Activated CD4-positive, alpha-beta T cell treated with anti-CD3 and anti-CD28 coated beads, Interleukin-2, amount 10 ng/mL, durations not matched to agents 7 days and 5 days (primary cell): ENCODE data around the gene PCSK4. TPM values are rescaled to one million over a fixed set of nuclear protein-coding genes. Genes with fewer than 3 reads are reported as not detected.
"Not testable (repeated sequence)": the region's sequence is repeated elsewhere in the genome, so short reads cannot be mapped to it uniquely, and the experiment has no call there.

Source experiments
- CTCF ChIA-PET: fragments of 350-600 bp; sonication (Branson Sonifier 250); formaldehyde crosslinking; loops from one replicate; lab custom pipeline; 2021; ENCODE audit warnings: antibody characterized with exemption; lab: Charles Lee
- POLR2A ChIA-PET: fragments of 350-600 bp; sonication (Branson Sonifier 250); formaldehyde crosslinking; loops from one replicate; lab custom pipeline; 2021; ENCODE audit warnings: antibody characterized with exemption; lab: Charles Lee
- DNase-seq: peaks from one replicate; pipeline ENCODE4 v3.0.0-alpha.2; 2020
- H3K27ac Mint-ChIP-seq: one replicate; pipeline ENCODE4 v1.8.0; 2021; ENCODE audit warnings: mild to moderate bottlenecking, moderate library complexity, mixed read lengths
- H3K27me3 Mint-ChIP-seq: one replicate; pipeline ENCODE4 v1.8.0; 2021; ENCODE audit warnings: mixed read lengths
- H3K36me3 Mint-ChIP-seq: one replicate; pipeline ENCODE4 v1.8.0; 2021; ENCODE audit warnings: low read depth, mixed read lengths
- H3K4me1 Mint-ChIP-seq: one replicate; pipeline ENCODE4 v1.8.0; 2021; ENCODE audit warnings: mixed read lengths
- H3K4me3 Mint-ChIP-seq: one replicate; pipeline ENCODE4 v1.8.0; 2021; ENCODE audit warnings: mild to moderate bottlenecking, moderate library complexity, mixed read lengths
- H3K9me3 Mint-ChIP-seq: one replicate; pipeline ENCODE4 v1.8.0; 2021; ENCODE audit warnings: mixed read lengths
- total RNA-seq, 2 experiments: library from RNA; stranded (reverse); gene quantifications; one replicate each; pipeline ENCODE4 v1.2.3, GENCODE V29; 2021

Gene PCSK4
- total RNA-seq, 2 experiments from 2014 or later = 3.8 to 4.4 TPM

DNA sequence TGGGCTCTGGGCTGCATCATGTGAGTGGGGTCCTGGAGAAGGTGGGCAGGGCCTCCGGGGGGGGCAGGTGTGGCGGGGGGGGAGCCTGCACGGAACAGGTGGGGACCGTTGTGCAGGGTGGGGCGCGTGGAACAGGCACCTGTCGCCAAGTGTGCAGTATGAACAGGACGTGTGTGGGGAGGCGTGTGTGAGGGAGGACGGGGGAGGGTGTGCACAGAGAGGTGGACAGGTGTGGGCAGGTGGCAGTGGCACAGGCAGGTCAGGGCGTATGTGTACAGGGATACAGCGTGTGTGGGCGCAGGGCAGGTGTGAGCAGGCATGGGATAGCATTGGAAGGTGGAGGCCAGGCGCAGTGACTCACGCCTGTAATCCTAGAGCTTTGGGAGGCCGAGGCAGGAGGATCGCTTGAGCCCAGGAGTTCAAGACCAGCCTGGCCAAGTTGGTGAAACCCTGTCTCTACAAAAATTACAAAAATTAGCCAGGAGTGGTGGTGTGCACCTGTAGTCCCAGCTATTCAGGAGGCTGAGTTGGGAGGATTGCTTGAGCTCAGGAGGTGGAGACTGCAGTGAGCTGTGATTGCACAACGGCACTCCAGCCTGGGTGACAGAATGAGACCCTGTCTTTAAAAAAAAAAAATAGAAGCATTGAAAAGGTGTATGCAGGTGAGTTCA lies 37.0 kb upstream of the PCSK4 start:
- H3K36me3 Mint-ChIP-seq = no peaks in the 10 kb centered on the region
- no peak overlapping the region for H3K27ac Mint-ChIP-seq
- no peaks in the 10 kb centered on the region for H3K9me3 Mint-ChIP-seq
- H3K4me3 Mint-ChIP-seq = no peak overlapping the region
- POLR2A ChIA-PET = no interaction called here
- CTCF ChIA-PET = no interaction called here
- peaks cover 24% of the 10 kb centered on the region for H3K27me3 Mint-ChIP-seq
- peaks cover 4% of the 10 kb centered on the region for H3K4me1 Mint-ChIP-seq
- no peak for DNase-seq

DNA sequence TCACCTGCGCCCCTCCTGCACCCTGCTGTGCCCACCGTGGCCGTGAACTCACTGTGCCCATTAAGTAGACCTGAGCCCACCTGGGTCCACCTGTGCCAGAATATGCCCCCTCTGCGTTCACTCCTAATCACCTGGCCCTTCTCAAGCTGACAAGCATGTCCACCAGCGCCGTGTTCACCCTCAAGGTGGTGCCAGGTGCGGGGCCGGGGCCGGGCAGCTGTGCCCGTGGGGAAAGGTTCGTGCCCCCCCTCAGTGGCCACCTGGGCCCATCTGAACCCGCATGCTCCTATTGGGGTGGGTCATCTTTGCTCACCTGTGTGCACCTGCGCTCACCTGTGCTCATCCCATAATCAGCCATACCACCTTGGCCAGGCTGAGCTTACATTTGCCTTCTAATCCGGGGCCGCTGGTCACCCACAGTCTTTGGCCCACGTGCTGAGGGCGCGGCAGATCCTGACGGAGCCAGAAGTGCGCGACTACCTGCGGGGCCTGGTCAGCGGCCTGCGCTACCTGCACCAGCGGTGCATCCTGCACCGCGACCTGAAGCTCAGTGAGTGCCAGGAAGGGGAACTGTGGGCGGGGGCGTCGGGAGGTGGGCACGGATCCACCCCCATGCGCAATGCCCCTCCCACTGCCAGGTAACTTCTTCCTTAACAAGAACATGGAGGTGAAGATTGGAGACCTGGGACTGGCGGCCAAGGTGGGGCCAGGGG lies 36.1 kb upstream of the PCSK4 start:
- CTCF ChIA-PET = no interaction called here
- Mint-ChIP-seq H3K4me3 (no peak overlapping the region), H3K9me3 (no peaks in the 10 kb centered on the region), H3K27me3 (peaks cover 26% of the 10 kb centered on the region), H3K4me1 (peaks cover 4% of the 10 kb centered on the region), H3K36me3 (no peaks in the 10 kb centered on the region), H3K27ac (no peak overlapping the region)
- POLR2A ChIA-PET = no interaction called here
- no peak for DNase-seq

DNA sequence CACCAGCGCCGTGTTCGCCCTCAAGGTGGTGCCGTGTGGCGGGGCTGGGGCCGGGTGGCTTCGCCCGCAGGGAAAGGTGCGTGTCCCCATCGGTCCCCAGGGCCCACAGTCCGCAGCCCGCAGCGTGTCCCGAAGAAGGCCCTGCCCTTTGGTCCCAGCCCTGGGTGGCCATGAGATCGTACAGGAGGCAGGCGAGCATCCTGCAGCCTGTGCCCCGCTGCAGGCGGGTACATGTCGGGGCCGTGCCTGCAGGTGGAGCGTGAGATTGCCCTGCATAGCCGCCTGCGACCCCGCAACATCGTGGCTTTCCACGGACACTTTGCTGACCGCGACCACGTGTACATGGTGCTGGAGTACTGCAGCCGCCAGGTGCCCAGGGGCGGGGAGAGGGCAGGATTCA lies 35.2 kb upstream of the PCSK4 start:
- Mint-ChIP-seq H3K4me1 (peaks cover 4% of the 10 kb centered on the region), H3K9me3 (no peaks in the 10 kb centered on the region), H3K27me3 (peaks cover 26% of the 10 kb centered on the region), H3K36me3 (no peaks in the 10 kb centered on the region), H3K4me3 (no peak overlapping the region), H3K27ac (no peak overlapping the region)
- no peak for DNase-seq
- CTCF ChIA-PET = no interaction called here
- POLR2A ChIA-PET = no interaction called here

DNA sequence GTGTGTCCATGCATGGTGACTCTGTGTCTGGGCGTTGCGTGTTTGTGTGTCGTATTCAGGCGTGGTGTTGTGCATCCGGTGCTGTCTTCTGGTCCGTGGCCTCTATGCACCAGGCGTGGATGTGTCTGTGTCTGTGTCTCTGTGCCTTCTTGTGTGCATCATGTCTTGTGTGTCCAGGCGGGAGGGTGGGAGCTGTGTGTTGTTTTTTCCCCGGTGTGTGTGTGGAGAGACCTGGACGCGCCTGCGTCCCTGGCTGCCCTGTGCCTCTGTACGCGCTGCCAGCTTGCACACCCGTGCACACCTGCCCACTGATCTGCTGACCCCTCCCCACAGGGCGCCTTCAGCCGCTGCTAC lies 34.8 kb upstream of the PCSK4 start:
- Mint-ChIP-seq H3K36me3 (no peaks in the 10 kb centered on the region), H3K27ac (no peak overlapping the region), H3K9me3 (no peaks in the 10 kb centered on the region), H3K4me3 (no peak overlapping the region), H3K27me3 (peaks cover 26% of the 10 kb centered on the region), H3K4me1 (peaks cover 4% of the 10 kb centered on the region)
- no peak for DNase-seq
- POLR2A ChIA-PET = no interaction called here
- CTCF ChIA-PET = no interaction called here

DNA sequence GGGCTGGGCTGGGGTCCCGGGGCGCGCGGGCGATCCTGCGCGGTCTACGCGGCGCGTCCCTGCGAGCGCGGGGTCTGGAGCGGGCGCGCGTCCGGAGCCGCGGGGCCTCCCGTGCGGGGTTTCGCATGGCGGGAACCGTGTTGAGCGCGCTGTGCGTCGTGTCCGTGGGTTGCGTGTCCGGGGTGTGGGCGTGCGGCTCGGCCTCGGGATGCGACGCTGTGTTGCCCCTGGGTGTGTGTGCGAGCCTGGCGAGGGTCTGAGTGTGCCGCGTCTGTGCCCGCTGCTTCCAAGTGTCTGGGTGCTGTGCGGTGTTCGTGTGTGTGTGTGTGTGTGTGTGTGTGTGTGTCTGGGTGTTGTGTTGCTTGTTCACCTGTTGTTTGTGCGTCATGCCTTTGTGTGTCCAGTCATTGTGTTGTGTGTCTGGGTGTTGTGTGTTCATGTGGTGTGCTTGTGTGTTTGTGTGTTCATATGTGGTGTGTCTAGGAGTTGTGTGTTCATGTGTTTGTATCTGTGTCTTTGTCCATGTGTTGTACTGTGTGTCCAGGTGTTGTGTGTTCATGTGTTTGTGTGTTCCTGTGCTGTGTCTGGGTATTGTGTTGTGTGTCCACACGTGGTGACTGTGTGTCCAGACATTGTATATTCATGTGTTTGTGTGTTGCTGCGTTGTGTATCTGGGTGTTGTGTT lies 34.3 kb upstream of the PCSK4 start:
- CTCF ChIA-PET = interaction anchor here (0.6 kb wide), 1 partner anchor 13 kb away, joined by 4 read pairs; no protein-coding TSS in a partner anchor
- Mint-ChIP-seq H3K36me3 (no peaks in the 10 kb centered on the region), H3K9me3 (no peaks in the 10 kb centered on the region), H3K27ac (no peak overlapping the region), H3K4me3 (no peak overlapping the region), H3K27me3 (peaks cover 26% of the 10 kb centered on the region), H3K4me1 (peaks cover 4% of the 10 kb centered on the region)
- DNase-seq = no peak
- POLR2A ChIA-PET = no interaction called here

DNA sequence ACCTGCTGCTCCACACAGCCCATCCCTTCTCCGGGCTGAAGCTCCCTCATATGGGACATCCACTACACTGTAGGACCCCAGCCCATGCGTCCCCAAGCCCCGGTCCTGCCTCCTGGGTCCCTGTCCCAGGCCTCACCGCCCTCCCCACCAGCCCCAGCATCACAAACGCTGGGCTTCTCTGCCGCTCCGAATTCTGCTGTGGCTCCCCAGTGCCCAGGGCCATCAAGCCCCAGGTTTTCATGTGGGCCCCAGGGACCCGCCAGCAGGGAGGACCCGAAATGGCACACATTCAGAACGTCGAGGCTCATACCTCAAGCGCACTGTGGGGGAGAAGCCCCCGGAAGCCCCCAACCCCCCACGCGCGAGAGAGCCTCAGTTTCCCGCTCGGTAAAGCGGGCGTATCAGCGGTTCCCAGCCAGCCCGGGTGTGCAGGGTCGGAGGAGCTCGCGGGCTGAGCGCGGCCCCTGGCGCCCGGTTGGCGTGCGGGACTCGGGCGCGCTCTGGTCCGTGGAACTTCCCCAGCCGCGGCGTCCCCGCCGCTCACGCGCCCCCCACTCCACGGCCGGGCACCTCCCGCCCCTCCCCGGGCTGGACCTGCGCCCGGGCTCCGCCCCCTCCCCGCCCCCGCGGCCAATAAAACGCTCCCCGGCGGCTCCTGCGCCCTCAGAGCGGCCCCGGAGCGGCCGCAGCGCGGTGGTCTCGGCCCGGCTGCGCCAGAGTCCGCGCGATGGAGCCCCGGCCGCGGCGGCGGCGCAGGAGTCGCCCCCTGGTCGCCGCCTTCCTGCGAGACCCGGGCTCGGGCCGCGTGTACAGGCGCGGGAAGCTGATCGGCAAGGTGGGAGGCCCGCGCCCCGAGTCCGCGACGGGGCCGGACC lies 33.5 kb upstream of the PCSK4 start, which contains the start of gene PLK5:
Gene PLK5, plus strand, starts transcription at position 666 of the 875 bp plus-strand sequence. CDS start 2,920 bp downstream, outside the sequence.
- peaks cover 26% of the 10 kb centered on the region for H3K27me3 Mint-ChIP-seq
- POLR2A ChIA-PET = no interaction called here
- H3K36me3 Mint-ChIP-seq = no peaks in the 10 kb centered on the region
- CTCF ChIA-PET = interaction anchor here (0.6 kb wide), 1 partner anchor 12 kb away, joined by 4 read pairs; no protein-coding TSS in a partner anchor
- no peak for DNase-seq
- H3K9me3 Mint-ChIP-seq = no peaks in the 10 kb centered on the region
- no peak within 1 kb of the TSS for H3K4me3 Mint-ChIP-seq
- H3K4me1 Mint-ChIP-seq = peaks cover 4% of the 10 kb centered on the region
- H3K27ac Mint-ChIP-seq = no peak within 1 kb of the TSS

DNA sequence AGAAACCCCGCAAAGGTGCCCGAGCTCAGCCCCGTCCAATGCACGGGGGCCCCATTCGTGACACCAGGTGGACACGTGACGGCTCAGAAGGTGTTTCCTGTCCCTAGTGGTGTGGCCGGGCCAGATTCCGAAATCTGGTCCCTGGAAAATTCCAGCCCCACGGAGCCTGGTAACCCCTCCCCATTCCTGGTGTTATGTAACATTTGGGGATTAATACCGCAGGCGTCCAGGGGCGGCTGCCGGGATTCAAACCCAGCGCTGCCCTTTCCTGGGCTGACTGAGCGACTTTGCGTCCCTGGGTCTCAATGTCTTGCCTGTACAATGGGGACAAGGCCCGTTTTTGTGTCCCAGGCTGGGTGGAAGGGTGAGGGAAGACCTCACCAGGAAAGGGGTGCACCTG lies 32.7 kb upstream of the PCSK4 start:
- Mint-ChIP-seq H3K9me3 (no peaks in the 10 kb centered on the region), H3K27ac (no peak overlapping the region), H3K4me1 (peaks cover 4% of the 10 kb centered on the region), H3K27me3 (peaks cover 26% of the 10 kb centered on the region), H3K4me3 (no peak overlapping the region), H3K36me3 (no peaks in the 10 kb centered on the region)
- no peak for DNase-seq
- POLR2A ChIA-PET = no interaction called here
- CTCF ChIA-PET = no interaction called here

DNA sequence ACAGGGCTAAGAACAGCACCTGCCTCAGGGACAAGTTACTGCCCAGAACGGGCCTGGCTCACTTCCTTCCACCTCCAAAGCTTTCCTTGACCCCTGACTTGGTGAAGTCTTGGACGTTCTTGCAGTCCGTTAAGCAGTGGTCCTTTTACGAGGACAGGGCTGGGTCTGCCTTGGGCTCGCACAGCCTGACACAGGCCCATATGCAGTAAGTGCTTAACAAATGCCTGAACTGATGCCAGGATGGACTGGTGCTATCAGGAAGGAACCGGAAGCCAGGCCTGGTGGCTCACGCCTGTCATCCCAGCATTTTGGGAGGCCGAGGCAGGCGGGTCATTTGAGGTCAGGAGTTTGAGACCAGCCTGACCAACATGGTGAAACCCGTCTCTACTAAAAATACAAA lies 31.9 kb upstream of the PCSK4 start:
- H3K36me3 Mint-ChIP-seq = no peaks in the 10 kb centered on the region
- CTCF ChIA-PET = no interaction called here

DNA sequence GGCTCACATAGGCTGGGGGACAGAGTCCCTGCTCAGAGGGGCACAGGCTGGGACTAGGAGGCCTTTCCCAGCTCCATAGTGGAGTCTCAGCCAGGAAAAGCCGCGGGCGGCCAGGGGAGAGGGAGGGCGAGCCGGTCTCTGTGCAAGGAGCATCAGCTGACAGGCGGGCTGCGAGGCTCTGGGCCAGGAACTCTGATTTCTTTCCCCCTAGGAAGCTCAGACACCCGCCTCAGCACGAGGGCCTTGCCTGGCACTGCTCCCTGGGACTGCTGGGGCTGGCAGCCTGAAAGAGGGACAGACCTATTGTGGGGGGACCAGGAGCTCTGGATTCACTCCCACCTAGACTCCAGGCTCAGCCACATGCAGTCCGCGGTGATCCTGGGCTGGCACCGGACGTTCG lies 31.5 kb upstream of the PCSK4 start:
- H3K36me3 Mint-ChIP-seq = no peaks in the 10 kb centered on the region
- H3K4me1 Mint-ChIP-seq = peaks cover 4% of the 10 kb centered on the region
- CTCF ChIA-PET = no interaction called here
- POLR2A ChIA-PET = no interaction called here
- DNase-seq = no peak
- H3K9me3 Mint-ChIP-seq = no peaks in the 10 kb centered on the region
- H3K4me3 Mint-ChIP-seq = no peak overlapping the region
- H3K27ac Mint-ChIP-seq = no peak overlapping the region
- H3K27me3 Mint-ChIP-seq = peaks cover 26% of the 10 kb centered on the region

More for the DNA sequence above, 31.9 kb upstream of the PCSK4 start:
- Mint-ChIP-seq H3K27me3 (peaks cover 26% of the 10 kb centered on the region), H3K27ac (no peak overlapping the region), H3K9me3 (no peaks in the 10 kb centered on the region), H3K4me3 (no peak overlapping the region), H3K4me1 (peaks cover 4% of the 10 kb centered on the region)
- no peak for DNase-seq
- POLR2A ChIA-PET = no interaction called here

DNA sequence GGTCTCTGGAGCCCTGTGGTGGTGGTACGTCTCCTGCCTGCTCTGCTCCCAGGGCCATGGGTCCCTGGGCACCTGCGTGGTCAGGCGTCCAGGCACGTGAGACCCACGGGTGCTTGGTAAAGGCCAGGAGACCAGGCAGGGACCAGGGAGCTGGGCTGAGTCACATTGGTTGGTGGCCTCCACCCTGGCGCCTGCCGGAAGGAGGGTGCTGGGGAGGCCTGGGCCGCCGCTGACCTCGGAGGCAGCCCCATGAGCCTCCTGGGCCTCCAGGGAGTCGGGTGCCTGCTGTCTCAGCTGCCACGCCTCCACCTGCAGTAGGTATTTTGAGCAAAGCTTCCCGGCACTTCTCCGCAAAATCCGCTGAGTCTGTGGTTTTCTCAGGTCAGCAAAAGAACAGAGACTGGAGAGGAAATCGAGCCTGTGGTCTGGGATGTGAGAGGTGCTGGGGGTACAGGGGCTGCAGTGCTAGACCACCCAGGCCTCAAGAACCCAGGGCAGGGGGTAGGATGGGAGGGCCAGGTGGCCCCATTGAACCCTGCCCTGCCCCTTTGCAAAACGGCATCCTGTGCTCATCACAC lies 30.1 kb upstream of the PCSK4 start:
- Mint-ChIP-seq H3K36me3 (no peaks in the 10 kb centered on the region), H3K27ac (no peak overlapping the region), H3K4me3 (no peak overlapping the region), H3K27me3 (peaks cover 19% of the 10 kb centered on the region), H3K9me3 (no peaks in the 10 kb centered on the region), H3K4me1 (peaks cover 4% of the 10 kb centered on the region)
- CTCF ChIA-PET = interaction anchor here (0.6 to 0.8 kb wide), 2 partner anchors 27 to 164 kb away, joined by 3 to 4 read pairs; no protein-coding TSS in a partner anchor
- no peak for DNase-seq
- POLR2A ChIA-PET = no interaction called here

DNA sequence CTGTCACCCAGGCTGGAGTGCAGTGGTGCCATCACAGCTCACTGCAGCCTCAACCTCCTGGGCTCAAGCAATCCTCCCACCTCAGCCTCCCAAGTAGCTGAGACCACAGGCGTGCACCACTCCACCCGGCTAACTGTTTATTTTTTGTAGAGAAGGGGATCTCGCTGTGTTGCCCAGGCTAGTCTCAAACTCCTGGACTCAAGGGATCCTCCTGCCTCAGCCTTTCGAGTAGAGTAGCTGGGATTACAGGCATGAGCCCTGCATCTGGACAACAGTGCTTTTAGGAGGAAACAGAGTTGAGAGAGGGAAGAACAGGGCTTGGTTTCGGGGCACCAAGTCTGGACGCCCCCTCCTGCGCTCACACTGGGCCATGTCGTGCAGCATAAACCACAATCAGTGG lies 29.7 kb upstream of the PCSK4 start:
- H3K36me3 Mint-ChIP-seq, H3K9me3 Mint-ChIP-seq, DNase-seq, H3K4me1 Mint-ChIP-seq, POLR2A ChIA-PET, H3K27ac Mint-ChIP-seq, H3K4me3 Mint-ChIP-seq: not testable (repeated sequence)
- H3K27me3 Mint-ChIP-seq = peaks cover 16% of the 10 kb centered on the region
- CTCF ChIA-PET = interaction anchor here (0.7 to 0.8 kb wide), 2 partner anchors 27 to 756 kb away, joined by 3 read pairs; no protein-coding TSS in a partner anchor

DNA sequence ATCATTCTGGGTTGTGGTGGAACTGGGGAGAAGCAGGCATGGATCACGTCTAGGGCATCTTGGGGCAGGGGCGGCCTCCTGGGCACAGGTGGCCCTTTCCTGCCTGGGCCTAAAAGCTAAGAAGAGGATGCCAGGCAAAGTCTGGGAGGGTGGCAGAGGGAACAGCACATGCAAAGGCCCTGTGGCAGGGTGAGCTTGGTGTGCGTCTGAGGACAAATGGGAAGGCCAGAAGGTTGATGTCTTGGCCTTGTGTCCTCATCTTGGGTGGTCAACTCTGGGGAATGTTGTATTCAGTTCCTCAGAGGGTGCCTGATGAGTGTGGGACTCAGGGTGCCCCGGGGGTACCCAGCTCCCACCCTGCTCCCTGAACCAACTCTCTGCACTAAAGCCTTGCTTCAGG lies 28.3 kb upstream of the PCSK4 start:
- peaks cover 9% of the 10 kb centered on the region for H3K27me3 Mint-ChIP-seq
- no peak for DNase-seq
- H3K4me3 Mint-ChIP-seq = no peak overlapping the region
- ChIA-PET CTCF (no interaction called here), POLR2A (no interaction called here)
- H3K27ac Mint-ChIP-seq = no peak overlapping the region
- H3K9me3 Mint-ChIP-seq = no peaks in the 10 kb centered on the region
- no peaks in the 10 kb centered on the region for H3K36me3 Mint-ChIP-seq
- no peaks in the 10 kb centered on the region for H3K4me1 Mint-ChIP-seq
